AG04450 (cell line): ENCODE results near the gene ITGA5. TPM values are rescaled to one million over a fixed set of nuclear protein-coding genes. Genes with fewer than 3 reads are reported as not detected.
A peak's percentile ranks its signal among the peaks of the same experiment; 100 is the strongest.

Source experiments
- CTCF ChIA-PET: fragments of 300-600, 350-600 bp; formaldehyde crosslinking; extraction: SDS; loops from one replicate; lab custom pipeline; 2022; ENCODE audit warnings: antibody characterized with exemption, inconsistent platforms; lab: Charles Lee
- POLR2A ChIA-PET: fragments of 350-600 bp; formaldehyde crosslinking; extraction: SDS; loops from one replicate; lab custom pipeline; 2021; ENCODE audit warnings: antibody characterized with exemption, inconsistent platforms; lab: Yijun Ruan, JAX
- DNase-seq: peaks from one replicate; pipeline ENCODE4 v3.0.0-alpha.2; 2011; ENCODE audit warnings: low read depth, low spot score
- H3K27ac ChIP-seq: one replicate; pipeline ENCODE4 v1.5.1; 2012; ENCODE audit warnings: low read depth, low read length, control low read depth
- H3K27me3 ChIP-seq: one replicate; pipeline ENCODE4 v1.6.0; 2012; ENCODE audit warnings: low read length; ENCODE audit not compliant: control insufficient read depth, insufficient read depth
- H3K4me3 ChIP-seq: 2 replicates; pipeline ENCODE4 v1.5.1; 2011; ENCODE audit warnings: mild to moderate bottlenecking, low read depth, low read length, control low read depth
- H3K9me3 ChIP-seq: 2 replicates; pipeline ENCODE4 v1.5.1; 2012; ENCODE audit warnings: low read length; ENCODE audit not compliant: control insufficient read depth, insufficient read depth
- CTCF ChIP-seq: IDR thresholded peaks from 2 replicates; pipeline ENCODE4 v1.5.1; 2011; ENCODE audit warnings: low read depth, low read length, control low read depth, inconsistent platforms
- polyA plus RNA-seq: library from polyadenylated mRNA; depleted of rRNA; stranded (reverse); fragments of >200 nt; gene quantifications from 2 replicates; pipeline ENCODE4 v1.2.3, GENCODE V29; 2011

The ITGA5 gene
- polyA plus RNA-seq, 1 experiment: 160 TPM

GRCh38 chr12:54447917-54448316 lies 28.9 kb upstream of the ITGA5 start:
- no peak for TF ChIP-seq CTCF
- DNase-seq: no peak
- peaks cover 31% of the 10 kb centered on the region for H3K27me3 ChIP-seq
- no peak overlapping the region for H3K27ac ChIP-seq
- H3K9me3 ChIP-seq: no peaks in the 10 kb centered on the region
- H3K4me3 ChIP-seq: no peak overlapping the region
- ChIA-PET CTCF (interaction anchor here (0.8 to 1.9 kb wide), 4 partner anchors 8 to 148 kb away, joined by 3 to 11 read pairs (median 6); no protein-coding TSS in a partner anchor), POLR2A (no interaction called here)

GRCh38 chr12:54444206-54444605 lies 25.1 kb upstream of the ITGA5 start:
- POLR2A ChIA-PET: no interaction called here
- DNase-seq: no peak
- no peaks in the 10 kb centered on the region for H3K9me3 ChIP-seq
- H3K27me3 ChIP-seq: peaks cover 19% of the 10 kb centered on the region
- CTCF ChIA-PET: interaction anchor here (0.9 to 4.5 kb wide), 6 partner anchors 39 to 74 kb away, joined by 3 to 52 read pairs (median 8); no protein-coding TSS in a partner anchor
- no peak for TF ChIP-seq CTCF
- H3K27ac ChIP-seq: no peak overlapping the region
- H3K4me3 ChIP-seq: no peak overlapping the region

- H3K27ac ChIP-seq: no peak overlapping the region
- no peak for TF ChIP-seq CTCF
- POLR2A ChIA-PET: no interaction called here
- H3K4me3 ChIP-seq: no peak overlapping the region
- no peaks in the 10 kb centered on the region for H3K9me3 ChIP-seq
- CTCF ChIA-PET: interaction anchor here (0.9 to 4.5 kb wide), 6 partner anchors 38 to 73 kb away, joined by 3 to 52 read pairs (median 8); no protein-coding TSS in a partner anchor
- DNase-seq: no peak
- H3K27me3 ChIP-seq: peaks cover 19% of the 10 kb centered on the region
Measured at GRCh38 chr12:54443446-54443845, 24.4 kb upstream of the ITGA5 start.

GRCh38 chr12:54442961-54443360 lies 23.9 kb upstream of the ITGA5 start:
- peaks cover 16% of the 10 kb centered on the region for H3K27me3 ChIP-seq
- H3K27ac ChIP-seq: no peak overlapping the region
- ChIA-PET POLR2A (interaction anchor here (0.6 kb wide), 1 partner anchor 436 kb away, joined by 4 read pairs; no protein-coding TSS in a partner anchor), CTCF (interaction anchor here (1.1 to 4.5 kb wide), 5 partner anchors 40 to 74 kb away, joined by 4 to 52 read pairs (median 12); no protein-coding TSS in a partner anchor)
- no peaks in the 10 kb centered on the region for H3K9me3 ChIP-seq
- no peak for TF ChIP-seq CTCF
- no peak for DNase-seq
- H3K4me3 ChIP-seq: no peak overlapping the region

GRCh38 chr12:54442099-54442498 lies 23.0 kb upstream of the ITGA5 start:
- TF ChIP-seq CTCF: no peak
- CTCF ChIA-PET: interaction anchor here (1.1 to 4.5 kb wide), 5 partner anchors 39 to 74 kb away, joined by 4 to 52 read pairs (median 12); no protein-coding TSS in a partner anchor
- peak overlapping the region; percentile 2 for H3K27ac ChIP-seq
- H3K4me3 ChIP-seq: no peak overlapping the region
- POLR2A ChIA-PET: no interaction called here
- H3K27me3 ChIP-seq: peaks cover 15% of the 10 kb centered on the region
- DNase-seq: no peak
- H3K9me3 ChIP-seq: no peaks in the 10 kb centered on the region
